Measurements from ENCODE around the gene DCDC2B. TPM values are rescaled to one million over a fixed set of nuclear protein-coding genes. Genes with fewer than 3 reads are reported as not detected.

The DCDC2B gene
- total RNA-seq, 1 experiment from 2014 or later: not detected

DNA sequence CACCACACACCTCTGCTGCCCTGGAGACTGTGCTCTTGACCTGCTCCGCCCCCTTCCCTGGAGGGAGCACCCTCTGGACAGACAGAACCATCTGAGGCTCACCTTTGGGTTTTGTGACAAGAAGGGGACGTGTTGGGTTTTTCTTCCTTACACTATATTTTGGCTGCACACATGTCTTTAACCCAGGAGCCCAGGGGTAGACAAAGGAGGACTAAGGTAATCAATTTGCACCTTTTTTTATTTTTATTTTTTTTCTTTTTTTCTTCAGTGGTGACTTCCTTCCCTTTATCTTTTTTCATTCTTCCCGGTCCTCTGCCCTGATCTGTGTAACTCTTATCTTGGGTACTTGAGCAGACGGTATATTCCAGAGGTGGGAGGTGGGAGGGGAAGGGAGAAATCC is 37.9 kb upstream of the DCDC2B start:
- H3K9ac ChIP-seq (ENCODE audit: extremely low read depth, insufficient read length, low read length): no peak overlapping the region
- no peak overlapping the region for H2AFZ ChIP-seq (ENCODE audit: low read length)
- no peak overlapping the region for H3T11ph ChIP-seq (ENCODE audit: low read length)
- no peak overlapping the region for H3K4me3 Mint-ChIP-seq
- no peak overlapping the region for H4K5ac ChIP-seq (ENCODE audit: insufficient read length, low read depth, low read length)
- no peak overlapping the region for H2AK5ac ChIP-seq (ENCODE audit: insufficient read length, low read length)
- DNase-seq: no peak
- H3K36me3 Mint-ChIP-seq (ENCODE audit: insufficient read depth in 1 of 3, low read depth in 3 of 3): peaks cover 33 to 78% (median 64%) of the 10 kb centered on the region in 3 experiments; a peak in 6 of 7 replicates
- H4K91ac ChIP-seq (ENCODE audit: insufficient read length, low read depth, low read length): no peak overlapping the region
- no peaks in the 10 kb centered on the region for H3K9me3 Mint-ChIP-seq
- no peak overlapping the region for H4K8ac ChIP-seq (replicated peaks; ENCODE audit: insufficient read length, low read depth, low read length)
- no peak overlapping the region for H3K18ac ChIP-seq (ENCODE audit: insufficient read length, low read depth, low read length)
- no peak overlapping the region for H2BK20ac ChIP-seq (ENCODE audit: low read depth, low read length, poor library complexity, severe bottlenecking)
- no peak overlapping the region for H3K4ac ChIP-seq (ENCODE audit: low read depth, low read length)
- H3K14ac ChIP-seq (ENCODE audit: insufficient read depth, low read length): no peak overlapping the region
- H3K56ac ChIP-seq (ENCODE audit: insufficient read length, low read depth, low read length): no peak overlapping the region
- H3K79me2 ChIP-seq (ENCODE audit: insufficient read depth, low read length): no peaks in the 10 kb centered on the region
- H3K23me2 ChIP-seq (ENCODE audit: insufficient read length, low read depth, low read length, poor library complexity, severe bottlenecking): no peaks in the 10 kb centered on the region
- no peak overlapping the region for H2BK5ac ChIP-seq (ENCODE audit: insufficient read length, low read length)
- H3K27me3 ChIP-seq (ENCODE audit: insufficient read depth, low read length): no peaks in the 10 kb centered on the region
- H3K23ac ChIP-seq (ENCODE audit: insufficient read length, low read depth, low read length): no peak overlapping the region
- no peaks in the 10 kb centered on the region for H4K20me1 ChIP-seq (ENCODE audit: control insufficient read depth, insufficient read depth, insufficient read length)
- no peaks in the 10 kb centered on the region for H3K27me3 Mint-ChIP-seq (ENCODE audit: low read depth)
- H2BK120ac ChIP-seq (ENCODE audit: low read depth, low read length, poor library complexity, severe bottlenecking): no peak overlapping the region
- TF ChIP-seq, protein P1, sequence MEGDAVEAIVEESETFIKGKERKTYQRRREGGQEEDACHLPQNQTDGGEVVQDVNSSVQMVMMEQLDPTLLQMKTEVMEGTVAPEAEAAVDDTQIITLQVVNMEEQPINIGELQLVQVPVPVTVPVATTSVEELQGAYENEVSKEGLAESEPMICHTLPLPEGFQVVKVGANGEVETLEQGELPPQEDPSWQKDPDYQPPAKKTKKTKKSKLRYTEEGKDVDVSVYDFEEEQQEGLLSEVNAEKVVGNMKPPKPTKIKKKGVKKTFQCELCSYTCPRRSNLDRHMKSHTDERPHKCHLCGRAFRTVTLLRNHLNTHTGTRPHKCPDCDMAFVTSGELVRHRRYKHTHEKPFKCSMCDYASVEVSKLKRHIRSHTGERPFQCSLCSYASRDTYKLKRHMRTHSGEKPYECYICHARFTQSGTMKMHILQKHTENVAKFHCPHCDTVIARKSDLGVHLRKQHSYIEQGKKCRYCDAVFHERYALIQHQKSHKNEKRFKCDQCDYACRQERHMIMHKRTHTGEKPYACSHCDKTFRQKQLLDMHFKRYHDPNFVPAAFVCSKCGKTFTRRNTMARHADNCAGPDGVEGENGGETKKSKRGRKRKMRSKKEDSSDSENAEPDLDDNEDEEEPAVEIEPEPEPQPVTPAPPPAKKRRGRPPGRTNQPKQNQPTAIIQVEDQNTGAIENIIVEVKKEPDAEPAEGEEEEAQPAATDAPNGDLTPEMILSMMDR (conservative IDR thresholded peaks at IDR 0.05): no peak
- H3K79me1 ChIP-seq (ENCODE audit: insufficient read depth, low read depth, low read length, poor library complexity, severe bottlenecking): no peaks in the 10 kb centered on the region
- no peak overlapping the region for H3K27ac Mint-ChIP-seq
- H3K27ac ChIP-seq (ENCODE audit: insufficient read length, low read depth, low read length): no peak overlapping the region
- no peak overlapping the region for H3K4me2 ChIP-seq (ENCODE audit: insufficient read depth, insufficient read length, low read length)
- no peaks in the 10 kb centered on the region for H3K4me1 ChIP-seq (ENCODE audit: insufficient read depth, low read length)
- H2BK15ac ChIP-seq (ENCODE audit: low read depth, low read length): no peak overlapping the region
- no peaks in the 10 kb centered on the region for H3K9me3 ChIP-seq (ENCODE audit: control insufficient read depth, low read depth, low read length)
- H3K4me1 Mint-ChIP-seq: no peaks in the 10 kb centered on the region
- H2BK12ac ChIP-seq (ENCODE audit: insufficient read length, low read depth, low read length): no peak overlapping the region
- WGBS (ENCODE audit: extremely low coverage, insufficient read length, low lambda C conversion rate): no CpG with 5 or more reads among the region's 4 CpGs
